GM12878 (cell line): ENCODE data around the gene ARHGAP21. TPM values are rescaled to one million over a fixed set of nuclear protein-coding genes. Genes with fewer than 3 reads are reported as not detected.

ENCODE experiments used
- ATAC-seq: fragments of 200-7000 bp; cut with Tn5 transposase; 3 replicates; pipeline ENCODE4 v1.9.1; 2020; ENCODE audit warnings: mild to moderate bottlenecking, moderate library complexity
- BruUV-seq: library from RNA; stranded (reverse); fragments of 400-500 nt; replicated peaks from 2 replicates; lab custom pipeline; 2021; lab: Mats Ljungman, UMichigan
- CTCF ChIA-PET: fragments of 300-600 bp; sonication (Branson Sonifier 250); formaldehyde crosslinking; extraction: SDS; loops from one replicate; lab custom pipeline; 2021; ENCODE audit warnings: inconsistent platforms; lab: Yijun Ruan, JAX
- POLR2A ChIA-PET: fragments of 350-600 bp; formaldehyde crosslinking; extraction: SDS; loops from one replicate; lab custom pipeline; 2021; ENCODE audit warnings: inconsistent platforms; lab: Charles Lee
- RAD21 ChIA-PET: fragments of 300-600 bp; sonication (Branson Sonifier 250); formaldehyde crosslinking; loops from one replicate; lab custom pipeline; 2023; ENCODE audit warnings: antibody characterized with exemption; ENCODE audit not compliant: unreplicated experiment; lab: Charles Lee
- SMC1A ChIA-PET: fragments of 300-600 bp; sonication (Branson Sonifier 250); formaldehyde crosslinking; loops from one replicate; lab custom pipeline; 2023; ENCODE audit not compliant: unreplicated experiment, uncharacterized antibody; lab: Charles Lee
- DNase-seq: peaks from one replicate; pipeline ENCODE4 v3.0.0-alpha.2; 2011; ENCODE audit warnings: low read depth, low spot score
- FAIRE-seq: peaks from 3 replicates; lab custom pipeline; 2011; peaks lifted over from hg19 to GRCh38; lab: Jason Lieb, UNC
- H2AFZ ChIP-seq: 2 replicates; pipeline ENCODE4 v1.6.0; 2011; ENCODE audit warnings: low read depth, low read length, control low read depth; ENCODE audit not compliant: control insufficient read depth
- H3K27ac ChIP-seq: 2 replicates; pipeline ENCODE4 v1.5.1; 2011; ENCODE audit warnings: control low read depth; ENCODE audit not compliant: control insufficient read depth, insufficient read depth
- H3K27me3 ChIP-seq, 2 experiments: replicated peaks in 1 of 2; 2 replicates each; pipeline versions ENCODE4 v1.6.0 to v1.6.1; 2011; ENCODE audit warnings: low read length in 1 of 2; ENCODE audit not compliant: control insufficient read depth in 2 of 2, insufficient read depth in 2 of 2
- H3K36me3 ChIP-seq, 2 experiments: 2 replicates each; pipeline ENCODE4 v1.5.1; 2011; ENCODE audit warnings: low read length in 1 of 2; ENCODE audit not compliant: control insufficient read depth in 2 of 2, insufficient read depth in 2 of 2
- H3K4me1 ChIP-seq: 2 replicates; pipeline ENCODE4 v1.6.1; 2011; ENCODE audit warnings: mild to moderate bottlenecking, low read length, moderate library complexity, mixed read lengths; ENCODE audit not compliant: control insufficient read depth, insufficient read depth
- H3K4me2 ChIP-seq: 2 replicates; pipeline ENCODE4 v1.6.0; 2011; ENCODE audit warnings: control low read depth; ENCODE audit not compliant: control insufficient read depth, insufficient read depth
- H3K4me3 ChIP-seq: fragments of 200-600 bp; sonication (generic); 2 replicates; pipeline ENCODE4 v1.5.1; 2016
- H3K79me2 ChIP-seq: 2 replicates; pipeline ENCODE4 v1.6.0; 2011; ENCODE audit warnings: low read length; ENCODE audit not compliant: control insufficient read depth, insufficient read depth
- H3K9ac ChIP-seq: 2 replicates; pipeline ENCODE4 v1.8.0; 2011; ENCODE audit warnings: low read length, control low read depth, mixed read lengths; ENCODE audit not compliant: control insufficient read depth, insufficient read depth
- H3K9me3 ChIP-seq: replicated peaks from 3 replicates; pipeline ENCODE4 v1.5.1; 2011; ENCODE audit warnings: mild to moderate bottlenecking, low read length; ENCODE audit not compliant: control insufficient read depth, insufficient read depth
- H4K20me1 ChIP-seq: 2 replicates; pipeline ENCODE4 v1.6.0; 2011; ENCODE audit not compliant: control insufficient read depth, insufficient read depth
- ATF7 ChIP-seq: fragments of 450-650 bp; IDR thresholded peaks from 2 replicates; pipeline ENCODE4 v1.6.1; 2016; ENCODE audit warnings: low read depth, mild to moderate bottlenecking
- BMI1 ChIP-seq: fragments of 450-650 bp; IDR thresholded peaks from 2 replicates; pipeline ENCODE4 v1.6.1; 2016; ENCODE audit warnings: mild to moderate bottlenecking, moderate library complexity, borderline replicate concordance
- CBFB ChIP-seq: IDR thresholded peaks from 2 replicates; pipeline ENCODE4 v1.6.1; 2016; ENCODE audit warnings: antibody characterized with exemption, low read depth
- EGR1 ChIP-seq, 2 experiments: IDR thresholded peaks; 1 replicate in 1 of 2; 2 replicates in 1 of 2; pipeline ENCODE4 v1.6.1; 2011 to 2012; ENCODE audit warnings: low read depth in 2 of 2, low read length in 2 of 2, borderline replicate concordance in 1 of 2, mild to moderate bottlenecking in 1 of 2, moderate library complexity in 1 of 2
- ELK1 ChIP-seq: IDR thresholded peaks from 2 replicates; pipeline ENCODE4 v1.6.1; 2012; ENCODE audit warnings: low read depth, low read length, improper control_type of control experiment
- FOXK2 ChIP-seq: fragments of 450-650 bp; IDR thresholded peaks from 2 replicates; pipeline ENCODE4 v1.6.1; 2017; ENCODE audit warnings: mild to moderate bottlenecking, moderate library complexity
- HCFC1 ChIP-seq: fragments of 150-350 bp; IDR thresholded peaks from 2 replicates; pipeline ENCODE4 v1.6.1; 2014; ENCODE audit warnings: low read length
- JUND ChIP-seq: IDR thresholded peaks from 2 replicates; pipeline ENCODE4 v1.6.1; 2012; ENCODE audit warnings: low read depth, mild to moderate bottlenecking, low read length, improper control_type of control experiment, moderate library complexity
- KAT2A ChIP-seq: conservative IDR thresholded peaks from 2 replicates; pipeline ENCODE4 v1.6.1; 2011; ENCODE audit warnings: low read depth, low read length; ENCODE audit not compliant: control insufficient read depth
- MYC ChIP-seq: IDR thresholded peaks from 2 replicates; pipeline ENCODE4 v1.6.1; 2011; ENCODE audit warnings: mild to moderate bottlenecking, low read length, moderate library complexity, inconsistent platforms; ENCODE audit not compliant: insufficient read depth, insufficient replicate concordance, insufficient read length, severe bottlenecking
- NR2C1 ChIP-seq: fragments of 450-650 bp; IDR thresholded peaks from 2 replicates; pipeline ENCODE4 v1.6.1; 2017; ENCODE audit warnings: antibody characterized with exemption, mild to moderate bottlenecking, moderate library complexity
- RAD51 ChIP-seq: fragments of 450-650 bp; IDR thresholded peaks from 2 replicates; pipeline ENCODE4 v1.6.1; 2016; ENCODE audit warnings: moderate library complexity, mild to moderate bottlenecking, inconsistent platforms
- RCOR1 ChIP-seq: conservative IDR thresholded peaks from 2 replicates; pipeline ENCODE4 v1.6.1; 2012; ENCODE audit warnings: low read depth, low read length, improper control_type of control experiment
- ZBED1 ChIP-seq: IDR thresholded peaks from 2 replicates; pipeline ENCODE4 v1.6.1; 2016; ENCODE audit warnings: borderline replicate concordance
- ZNF384 ChIP-seq: IDR thresholded peaks from 2 replicates; pipeline ENCODE4 v1.6.1; 2012; ENCODE audit warnings: low read depth, mild to moderate bottlenecking, low read length, improper control_type of control experiment, borderline replicate concordance
- WGBS: methylation state at CpG from one replicate; pipeline ENCODE4 v1.1.6; 2016; ENCODE audit warnings: low lambda C conversion rate; ENCODE audit not compliant: insufficient replicate concordance, insufficient coverage; ENCODE audit errors: missing lambda C conversion rate; 5-methylcytosine and 5-hydroxymethylcytosine counted together
- in situ Hi-C: fragments of 300-500 bp; cut with MboI; formaldehyde crosslinking; loops from 9 replicates; pipeline ENCODE4 v1.14.3; 2018; ENCODE audit warnings: mixed read lengths
- intact Hi-C: fragments of 100-400 bp; cut with micrococcal nuclease; formaldehyde crosslinking; loops from one replicate; pipeline ENCODE4 v1.14.2; 2022; ENCODE audit not compliant: unreplicated experiment
- polyA plus RNA-seq, 11 experiments: library from polyadenylated mRNA; depleted of rRNA in 4 of 11; unstranded in 6 of 11; stranded (reverse) in 5 of 11; fragments of >200 nt; fragmentation: Nextera tagmentation in 4 of 11; fragmentation: Illumina TruSeq in 1 of 11; extraction: Ambion mirVana in 4 of 11; extraction: Trizol in 1 of 11; gene quantifications; 1 replicate in 1 of 11; 2 replicates in 10 of 11; pipeline versions ENCODE4 v1.2.1 to v1.2.3, GENCODE V29; 2011 to 2016; ENCODE audit warnings: inconsistent platforms in 2 of 11, missing spikeins in 2 of 11, low read depth in 1 of 11
- total RNA-seq, 4 experiments: library from RNA; depleted of rRNA in 3 of 4; stranded (reverse); fragments of >200 nt in 3 of 4; fragmentation: Illumina TruSeq in 1 of 4; extraction: Trizol in 1 of 4; gene quantifications; 2 replicates each; pipeline versions ENCODE4 v1.2.1 to v1.2.3, GENCODE V29; 2013 to 2021

ARHGAP21 gene
- total and polyA plus RNA-seq, 10 of the 15 experiments (the other 5 are each of a cell fraction or from before 2014, with no cell fraction given): 11.7 to 103 (median 37.6) TPM

GRCh38 chr10:24694086-24694485, 29.6 kb downstream of the ARHGAP21 start:
- ChIA-PET CTCF (interaction anchor here (1.3 to 1.5 kb wide), 2 partner anchors 16 to 30 kb away, joined by 3 read pairs; no protein-coding TSS in a partner anchor), SMC1A (interaction anchor here (1.2 to 6.3 kb wide), 5 partner anchors 12 to 81 kb away, joined by 3 to 40 read pairs (median 5); no protein-coding TSS in a partner anchor), RAD21 (interaction anchor here (0.6 to 2.5 kb wide), 2 partner anchors 13 to 159 kb away, joined by 3 to 6 read pairs; no protein-coding TSS in a partner anchor), POLR2A (interaction anchor here (0.6 to 2.7 kb wide), 4 partner anchors 8 to 253 kb away, joined by 3 to 10 read pairs (median 6); no protein-coding TSS in a partner anchor)
- Histone ChIP-seq H3K79me2 (no peaks in the 10 kb centered on the region; the same call in 1 of the 2 replicates), H3K27ac (no peak overlapping the region), H3K4me1 (no peaks in the 10 kb centered on the region), H3K27me3 (no peaks in the 10 kb centered on the region), H3K9ac (no peak overlapping the region), H3K36me3 (peaks cover 0 to 3% of the 10 kb centered on the region in 2 experiments; a peak in 2 of 4 replicates), H2AFZ (no peak overlapping the region), H3K4me3 (no peak overlapping the region), H4K20me1 (no peaks in the 10 kb centered on the region), H3K4me2 (no peak overlapping the region), H3K9me3 (no peaks in the 10 kb centered on the region)
- no peak for DNase-seq
- in situ Hi-C loops (no loop called here), intact Hi-C loops (no loop called here)
- WGBS: 87% methylated on average over 5 of the region's 5 CpGs
- no peak for ATAC-seq
- BruUV-seq: TSS peak; percentile 12
- FAIRE-seq: no peak
- TF ChIP-seq KAT2A: no peak
- TF ChIP-seq RCOR1: no peak
- no peak for TF ChIP-seq RAD51
- no peak for TF ChIP-seq ELK1
- no peak for TF ChIP-seq EGR1 (IDR thresholded peaks at IDR 0.05; ENCODE audit: borderline replicate concordance in 1 of 2, low read depth in 2 of 2, low read length in 2 of 2)
- no peak for TF ChIP-seq HCFC1
- no peak for TF ChIP-seq CBFB
- no peak for TF ChIP-seq BMI1
- TF ChIP-seq ATF7: no peak
- no peak for TF ChIP-seq ZBED1
- no peak for TF ChIP-seq ZNF384
- no peak for TF ChIP-seq JUND
- no peak for TF ChIP-seq FOXK2
- TF ChIP-seq MYC: no peak
- TF ChIP-seq NR2C1: no peak
